ENCODE measurements around the gene ECE1.
"Not testable (repeated sequence)": the region's sequence is repeated elsewhere in the genome, so short reads cannot be mapped to it uniquely, and the experiment has no call there.

The ECE1 gene

GRCh38 chr1:21246905-21247642, 43.2 kb downstream of the ECE1 start:
- no peak for DNase-seq

GRCh38 chr1:21245688-21246229, 44.5 kb downstream of the ECE1 start:
- no peak for DNase-seq

- no peak for DNase-seq
Measured at GRCh38 chr1:21244986-21245687, 45.1 kb downstream of the ECE1 start.

- DNase-seq = no peak
Measured at GRCh38 chr1:21244154-21244553, 46.1 kb downstream of the ECE1 start.

GRCh38 chr1:21242846-21243245, 47.4 kb downstream of the ECE1 start:
- no peak for DNase-seq

- DNase-seq = peak; percentile 77
Measured at GRCh38 chr1:21241771-21242581, 48.3 kb downstream of the ECE1 start.

GRCh38 chr1:21240706-21241105, 49.6 kb downstream of the ECE1 start:
- DNase-seq = no peak

GRCh38 chr1:21239221-21239620, 51.0 kb downstream of the ECE1 start:
- DNase-seq = no peak

GRCh38 chr1:21238141-21238800, 52.0 kb downstream of the ECE1 start:
- DNase-seq = peak; percentile 92

GRCh38 chr1:21237446-21238088, 52.7 kb downstream of the ECE1 start:
- no peak for DNase-seq

- DNase-seq = no peak
Measured at GRCh38 chr1:21236178-21236577, 54.1 kb downstream of the ECE1 start.

GRCh38 chr1:21234779-21235178, 55.5 kb downstream of the ECE1 start:
- DNase-seq = no peak

- no peak for DNase-seq
Measured at GRCh38 chr1:21233490-21233889, 56.8 kb downstream of the ECE1 start.

GRCh38 chr1:21232044-21232443, 58.2 kb downstream of the ECE1 start:
- DNase-seq = no peak

- DNase-seq = no peak
Measured at GRCh38 chr1:21229246-21230000, 60.8 kb downstream of the ECE1 start.

GRCh38 chr1:21228224-21228623, 62.0 kb downstream of the ECE1 start:
- not testable (repeated sequence) for DNase-seq

- DNase-seq = no peak
Measured at GRCh38 chr1:21225065-21225464, 65.2 kb downstream of the ECE1 start.

GRCh38 chr1:21220815-21221214, 69.4 kb downstream of the ECE1 start:
- DNase-seq = no peak

- DNase-seq = no peak
Measured at GRCh38 chr1:21219674-21220073, 70.6 kb downstream of the ECE1 start.

GRCh38 chr1:21217812-21218596, 72.3 kb downstream of the ECE1 start:
- DNase-seq = peak; percentile 86

Measured in islet precursor cell (in vitro differentiated cells).